IPS-18a (cell line): ENCODE measurements around the gene DTNB.
"Not testable (repeated sequence)": the region's sequence is repeated elsewhere in the genome, so short reads cannot be mapped to it uniquely, and the experiment has no call there.

ENCODE experiments used
- H3K27ac ChIP-seq: one replicate; pipeline ENCODE4 v1.5.1; 2013; ENCODE audit warnings: low read length
- H3K27me3 ChIP-seq: one replicate; pipeline ENCODE4 v1.6.1; 2013; ENCODE audit warnings: mild to moderate bottlenecking, low read length; ENCODE audit not compliant: control insufficient read depth, insufficient read depth
- H3K36me3 ChIP-seq: one replicate; pipeline ENCODE4 v1.6.1; 2013; ENCODE audit warnings: low read depth, low read length; ENCODE audit not compliant: control insufficient read depth
- H3K4me1 ChIP-seq: one replicate; pipeline ENCODE4 v1.6.1; 2013; ENCODE audit warnings: low read depth, low read length; ENCODE audit not compliant: control insufficient read depth
- H3K4me3 ChIP-seq: one replicate; pipeline ENCODE4 v1.5.1; 2013; ENCODE audit warnings: low read length
- H3K9ac ChIP-seq: one replicate; pipeline ENCODE4 v1.6.1; 2013; ENCODE audit warnings: mild to moderate bottlenecking, low read length, moderate library complexity
- H3K9me3 ChIP-seq: one replicate; pipeline ENCODE4 v1.6.1; 2013; ENCODE audit warnings: low read depth, low read length; ENCODE audit not compliant: control insufficient read depth

DTNB gene

DNA sequence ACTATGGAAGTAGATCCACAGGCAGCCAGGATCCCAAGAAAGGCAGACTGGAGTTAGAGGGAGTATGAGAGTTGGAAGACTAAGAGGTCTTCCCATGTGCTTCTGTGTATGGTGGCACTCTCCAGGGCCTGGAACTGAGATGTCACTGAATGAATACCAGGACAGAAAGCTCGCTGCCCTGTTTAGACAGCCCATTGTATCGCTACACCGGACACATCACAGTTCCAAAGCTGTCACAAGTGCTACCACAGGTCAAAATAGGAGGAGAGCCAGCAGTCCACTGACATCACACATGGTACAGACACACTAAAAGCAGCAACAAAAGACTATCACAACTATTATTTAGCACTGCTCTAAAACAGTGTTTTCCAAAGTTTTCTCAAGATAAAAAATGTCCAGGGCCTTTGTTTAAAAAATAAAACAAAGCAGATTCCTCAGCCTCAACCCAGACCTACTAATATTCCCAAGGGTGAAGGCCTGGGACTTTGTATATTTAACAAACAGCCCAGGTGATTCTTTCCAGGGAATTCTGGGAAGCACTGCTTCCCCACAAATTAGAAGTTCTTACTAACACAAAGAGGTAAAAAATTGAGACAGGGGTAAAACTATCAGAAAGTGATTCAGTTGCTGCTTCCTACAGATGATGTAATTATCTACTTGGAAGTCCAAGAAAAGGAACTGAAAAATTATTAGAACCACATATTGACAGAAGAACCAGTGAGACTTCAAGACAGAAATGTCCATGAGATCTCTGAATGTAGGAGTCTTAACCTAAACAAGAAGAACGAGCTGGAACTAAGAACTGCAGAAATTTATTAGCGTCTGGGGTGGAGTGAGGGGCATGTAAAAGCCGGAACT is 116.0 kb downstream of the DTNB start:
- peaks cover 12% of the 10 kb centered on the region for H3K4me1 ChIP-seq
- H3K9me3 ChIP-seq: no peaks in the 10 kb centered on the region
- H3K27ac ChIP-seq: no peak overlapping the region
- H3K27me3 ChIP-seq: no peaks in the 10 kb centered on the region
- no peak overlapping the region for H3K4me3 ChIP-seq
- H3K9ac ChIP-seq: no peak overlapping the region
- no peaks in the 10 kb centered on the region for H3K36me3 ChIP-seq

DNA sequence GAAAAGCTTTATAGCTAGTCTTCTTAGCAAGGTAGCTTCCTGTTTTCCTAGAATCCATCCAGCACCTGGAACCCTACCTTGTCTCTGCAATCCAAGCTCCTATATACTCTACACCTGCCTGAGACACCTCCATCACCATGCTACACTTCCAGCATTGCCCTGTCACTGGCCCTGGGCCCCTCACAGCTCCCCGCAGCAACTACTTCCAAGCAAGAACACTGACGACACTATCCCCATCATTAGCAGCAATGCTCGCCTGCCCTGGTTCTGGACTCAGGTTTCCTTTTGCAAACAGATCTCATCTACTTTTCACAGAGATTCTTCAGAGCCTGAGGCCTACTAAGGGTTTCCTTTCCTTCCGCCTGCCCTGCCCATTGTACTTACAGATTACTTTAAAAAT is 121.1 kb downstream of the DTNB start:
- Histone ChIP-seq H3K27me3 (no peaks in the 10 kb centered on the region), H3K4me3 (no peak overlapping the region), H3K9me3 (no peaks in the 10 kb centered on the region), H3K36me3 (no peaks in the 10 kb centered on the region), H3K9ac (no peak overlapping the region), H3K4me1 (no peaks in the 10 kb centered on the region), H3K27ac (no peak overlapping the region)

DNA sequence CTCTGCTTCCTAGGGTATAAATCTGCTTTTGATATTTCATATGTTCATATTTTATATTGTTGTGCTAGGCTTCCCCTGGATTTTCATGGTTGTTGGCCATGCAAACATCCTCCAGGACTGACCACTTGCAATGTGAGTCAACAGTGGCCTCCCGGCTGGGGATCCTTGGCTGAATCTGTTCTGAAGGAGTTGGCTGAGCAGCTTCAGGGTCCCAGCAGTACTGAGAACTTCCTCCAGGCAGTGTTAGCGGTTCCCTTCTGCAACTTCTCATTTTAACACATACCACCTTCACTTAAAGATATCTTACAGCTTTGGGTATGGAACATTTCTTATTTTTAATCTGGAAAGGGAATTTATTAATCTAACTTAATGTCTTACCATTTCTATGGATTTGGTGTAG is 122.1 kb downstream of the DTNB start:
- Histone ChIP-seq H3K9me3 (no peaks in the 10 kb centered on the region), H3K36me3 (no peaks in the 10 kb centered on the region), H3K27me3 (no peaks in the 10 kb centered on the region), H3K9ac (no peak overlapping the region), H3K4me1 (no peaks in the 10 kb centered on the region), H3K27ac (no peak overlapping the region), H3K4me3 (no peak overlapping the region)

DNA sequence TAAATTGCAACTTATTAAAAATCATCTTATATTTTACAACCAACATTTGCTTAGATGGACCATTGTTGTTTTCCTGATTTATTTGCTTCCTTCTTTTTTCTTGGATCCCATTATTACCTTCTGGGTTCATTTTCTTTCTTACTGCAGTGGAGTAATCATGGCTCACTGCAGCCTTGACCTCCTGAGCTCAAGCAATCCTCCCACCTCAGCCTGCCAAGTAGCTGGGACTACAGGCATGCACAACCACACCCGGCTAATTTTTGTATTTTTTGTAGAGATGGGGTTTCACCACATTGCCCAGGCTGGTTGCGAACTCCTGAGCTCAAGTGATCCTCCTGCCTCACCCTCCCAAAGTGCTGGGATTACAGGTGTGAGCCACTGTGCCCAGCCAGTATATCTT is 123.8 kb downstream of the DTNB start:
- not testable (repeated sequence) for H3K36me3 ChIP-seq, H3K27ac ChIP-seq, H3K9me3 ChIP-seq, H3K9ac ChIP-seq, H3K27me3 ChIP-seq, H3K4me1 ChIP-seq, H3K4me3 ChIP-seq

DNA sequence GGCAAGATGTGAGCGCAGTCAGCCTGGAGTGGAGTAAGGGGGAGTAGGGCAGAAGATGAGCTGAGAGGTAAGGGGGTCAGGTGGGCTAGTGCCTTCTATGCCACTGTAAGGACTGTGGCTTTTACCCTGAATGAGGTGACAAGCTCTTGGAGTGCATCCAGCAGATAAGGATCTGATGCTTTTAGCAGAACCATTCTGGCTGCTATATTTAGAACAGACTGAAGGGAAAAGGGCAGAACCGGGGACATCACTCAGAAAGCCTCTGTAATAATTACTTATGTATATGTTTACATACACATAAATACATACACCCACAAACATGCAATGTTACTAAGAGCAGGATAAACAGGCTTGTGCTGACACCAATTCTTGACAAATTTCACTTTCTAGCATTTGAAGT is 124.8 kb downstream of the DTNB start:
- H3K27me3 ChIP-seq: no peaks in the 10 kb centered on the region
- no peak overlapping the region for H3K4me3 ChIP-seq
- H3K9me3 ChIP-seq: no peaks in the 10 kb centered on the region
- no peaks in the 10 kb centered on the region for H3K36me3 ChIP-seq
- no peaks in the 10 kb centered on the region for H3K4me1 ChIP-seq
- no peak overlapping the region for H3K9ac ChIP-seq
- H3K27ac ChIP-seq: no peak overlapping the region

DNA sequence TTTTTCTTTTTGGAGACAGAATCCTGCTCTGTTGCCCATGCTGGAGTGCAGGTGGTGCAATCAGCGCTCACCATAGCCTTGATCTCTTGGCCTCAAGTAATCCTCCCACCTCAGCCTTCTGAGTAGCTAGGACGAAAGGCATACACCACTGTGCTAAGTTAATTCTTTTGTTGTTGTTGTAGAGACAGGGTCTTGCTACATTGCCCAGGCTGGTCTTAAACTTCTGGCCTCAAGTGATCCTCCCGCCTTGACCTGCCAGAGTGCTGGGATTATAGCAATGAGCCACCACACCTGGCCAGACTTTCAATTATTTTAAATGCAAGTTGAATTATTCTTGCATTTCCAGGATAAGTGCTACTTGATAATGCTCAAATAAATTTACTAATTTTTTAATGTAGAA is 126.5 kb downstream of the DTNB start:
- H3K9ac ChIP-seq: no peak overlapping the region
- no peaks in the 10 kb centered on the region for H3K36me3 ChIP-seq
- no peak overlapping the region for H3K27ac ChIP-seq
- no peaks in the 10 kb centered on the region for H3K9me3 ChIP-seq
- no peak overlapping the region for H3K4me3 ChIP-seq
- no peaks in the 10 kb centered on the region for H3K4me1 ChIP-seq
- H3K27me3 ChIP-seq: no peaks in the 10 kb centered on the region

DNA sequence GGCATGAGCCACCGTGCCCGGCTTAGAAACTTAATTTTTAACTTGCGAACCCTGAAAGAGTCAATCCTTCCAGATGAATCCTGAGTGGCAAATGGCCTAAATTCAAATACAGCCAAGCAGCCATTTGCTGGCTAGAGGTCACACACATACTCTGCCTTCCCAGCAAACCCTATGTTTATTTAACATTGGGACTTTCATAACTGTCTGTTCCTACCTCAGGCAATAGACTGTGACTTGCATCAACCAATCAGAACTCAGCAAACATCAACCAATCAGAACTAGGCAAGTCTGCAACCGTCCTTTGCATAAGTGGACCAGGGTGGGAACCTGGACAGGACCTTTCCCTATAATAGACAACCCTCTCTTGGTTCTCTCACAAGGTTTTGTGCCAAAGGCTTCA is 127.5 kb downstream of the DTNB start:
- no peaks in the 10 kb centered on the region for H3K9me3 ChIP-seq
- H3K27ac ChIP-seq: no peak overlapping the region
- no peaks in the 10 kb centered on the region for H3K27me3 ChIP-seq
- H3K4me1 ChIP-seq: no peaks in the 10 kb centered on the region
- no peak overlapping the region for H3K9ac ChIP-seq
- H3K36me3 ChIP-seq: no peaks in the 10 kb centered on the region
- H3K4me3 ChIP-seq: no peak overlapping the region

DNA sequence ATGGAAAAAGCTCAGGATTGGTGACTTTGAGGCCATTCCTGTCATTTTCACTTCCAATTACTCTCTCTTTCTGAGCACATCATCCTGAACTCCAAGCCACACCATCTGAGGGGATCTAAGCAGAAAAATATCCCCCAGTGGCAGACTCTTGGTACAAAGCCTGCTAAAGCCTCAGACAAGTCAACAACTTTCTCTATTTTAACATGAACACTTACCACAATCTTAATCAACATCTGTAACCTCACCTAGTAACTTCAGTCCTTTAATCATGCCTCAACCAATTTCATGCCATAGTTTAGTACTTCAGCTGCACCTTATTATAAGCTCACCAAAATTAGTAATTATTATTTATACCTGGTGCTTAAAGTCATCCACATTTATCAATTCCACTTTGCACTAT is 128.9 kb downstream of the DTNB start:
- Histone ChIP-seq H3K4me3 (no peak overlapping the region), H3K9ac (no peak overlapping the region), H3K36me3 (no peaks in the 10 kb centered on the region), H3K4me1 (no peaks in the 10 kb centered on the region), H3K9me3 (no peaks in the 10 kb centered on the region), H3K27me3 (no peaks in the 10 kb centered on the region), H3K27ac (no peak overlapping the region)

DNA sequence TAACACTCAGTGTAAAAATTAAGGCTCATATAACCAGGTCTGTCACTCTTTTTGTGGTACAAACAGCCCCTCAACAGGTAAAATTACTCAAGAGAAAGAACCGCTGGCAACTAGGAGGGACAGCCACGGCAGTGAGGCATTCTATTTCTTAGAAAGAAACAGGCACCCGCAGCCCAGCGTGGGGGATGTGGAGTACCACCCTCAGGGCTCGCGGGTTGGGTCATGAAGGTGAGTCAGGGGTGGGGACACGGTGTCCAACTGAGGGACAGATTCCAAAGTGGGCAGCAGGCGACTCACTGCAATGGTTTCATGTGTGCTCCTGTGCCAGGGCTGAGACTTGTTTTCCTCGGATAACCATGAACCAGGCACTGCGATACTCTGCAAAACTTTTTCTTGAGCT is 129.4 kb downstream of the DTNB start:
- H3K9ac ChIP-seq: no peak overlapping the region
- no peak overlapping the region for H3K27ac ChIP-seq
- H3K9me3 ChIP-seq: no peaks in the 10 kb centered on the region
- no peaks in the 10 kb centered on the region for H3K4me1 ChIP-seq
- no peaks in the 10 kb centered on the region for H3K27me3 ChIP-seq
- H3K4me3 ChIP-seq: no peak overlapping the region
- H3K36me3 ChIP-seq: no peaks in the 10 kb centered on the region

DNA sequence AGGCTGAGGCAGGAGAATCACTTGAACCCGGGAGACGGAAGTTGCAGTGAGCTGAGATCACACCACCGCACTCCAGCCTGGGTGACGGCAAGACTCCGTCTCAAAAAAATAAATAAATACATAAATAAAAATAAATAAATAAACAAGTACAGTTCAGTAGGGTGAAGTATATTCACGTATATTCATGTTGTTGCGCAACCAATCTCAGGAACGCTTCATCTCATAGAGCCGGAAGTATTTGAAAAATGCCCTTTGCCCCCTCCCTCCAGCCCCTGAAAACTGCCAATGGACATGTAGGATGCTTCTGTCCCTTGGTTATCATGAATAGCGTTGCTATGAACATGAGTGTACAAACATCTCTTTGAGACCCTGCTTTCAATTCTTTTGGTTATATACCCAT is 132.0 kb downstream of the DTNB start:
- H3K9me3 ChIP-seq: no peaks in the 10 kb centered on the region
- H3K4me1 ChIP-seq: no peaks in the 10 kb centered on the region
- no peak overlapping the region for H3K27ac ChIP-seq
- H3K9ac ChIP-seq: no peak overlapping the region
- no peaks in the 10 kb centered on the region for H3K36me3 ChIP-seq
- no peak overlapping the region for H3K4me3 ChIP-seq
- no peaks in the 10 kb centered on the region for H3K27me3 ChIP-seq

DNA sequence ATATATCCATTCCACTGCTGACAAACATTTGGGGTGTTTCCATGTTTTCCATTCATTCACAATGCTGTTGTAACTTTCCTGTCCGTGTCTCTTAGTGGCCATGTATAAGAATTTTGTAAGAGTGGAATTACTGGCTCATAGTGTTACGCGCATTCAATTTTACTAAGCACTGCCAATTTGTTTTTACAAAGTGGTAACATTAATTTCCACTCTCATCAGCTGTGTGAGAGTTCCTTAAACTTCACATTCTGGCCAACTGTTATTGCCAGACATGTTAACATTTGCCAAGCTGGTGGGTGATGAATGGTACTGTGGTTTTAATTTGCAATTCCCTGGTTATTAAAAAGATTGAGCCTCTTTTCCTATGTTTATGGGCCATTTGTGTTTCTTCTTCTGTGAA is 134.2 kb downstream of the DTNB start:
- Histone ChIP-seq H3K4me1 (no peaks in the 10 kb centered on the region), H3K27me3 (no peaks in the 10 kb centered on the region), H3K27ac (no peak overlapping the region), H3K4me3 (no peak overlapping the region), H3K36me3 (no peaks in the 10 kb centered on the region), H3K9ac (no peak overlapping the region), H3K9me3 (no peaks in the 10 kb centered on the region)

DNA sequence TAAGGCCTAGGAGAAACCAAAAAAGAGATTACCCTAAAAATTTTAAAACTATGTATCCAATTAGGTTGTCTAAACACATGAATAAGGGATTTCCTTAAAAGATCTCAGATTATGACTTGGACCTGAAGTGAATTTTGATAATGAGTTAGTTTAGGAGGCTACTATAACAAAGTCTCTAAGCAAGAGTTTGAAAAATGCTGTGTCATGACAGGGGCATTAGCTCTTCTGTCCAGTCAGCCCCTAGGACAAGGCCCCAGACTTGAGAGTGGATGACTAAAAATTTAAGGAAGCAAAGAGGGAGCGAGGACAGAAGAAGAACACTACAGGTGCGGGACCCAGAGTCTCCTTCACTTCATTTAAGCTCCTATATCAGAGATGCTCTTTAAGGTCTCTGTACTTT is 135.9 kb downstream of the DTNB start:
- Histone ChIP-seq H3K9me3 (no peaks in the 10 kb centered on the region), H3K27me3 (no peaks in the 10 kb centered on the region), H3K27ac (no peak overlapping the region), H3K9ac (no peak overlapping the region), H3K36me3 (no peaks in the 10 kb centered on the region), H3K4me3 (no peak overlapping the region), H3K4me1 (no peaks in the 10 kb centered on the region)
